Glutamatergic neuron (in vitro differentiated cells): Measurements from ENCODE around the gene ARPP21. TPM values are rescaled to one million over a fixed set of nuclear protein-coding genes. Genes with fewer than 3 reads are reported as not detected.

Experiments used
- DNase-seq: peaks from one replicate; pipeline ENCODE4 v3.0.0; 2022
- H3K27ac Mint-ChIP-seq: one replicate; pipeline ENCODE4 v1.8.0; 2020; ENCODE audit warnings: mild to moderate bottlenecking, mixed read lengths, inconsistent platforms; ENCODE audit not compliant: unreplicated experiment
- H3K27me3 Mint-ChIP-seq: one replicate; pipeline ENCODE4 v1.8.0; 2020; ENCODE audit warnings: mild to moderate bottlenecking, moderate library complexity, mixed read lengths, inconsistent platforms; ENCODE audit not compliant: unreplicated experiment
- H3K36me3 Mint-ChIP-seq: one replicate; pipeline ENCODE4 v1.8.0; 2020; ENCODE audit warnings: mild to moderate bottlenecking, mixed read lengths, inconsistent platforms; ENCODE audit not compliant: unreplicated experiment
- H3K4me1 Mint-ChIP-seq: one replicate; pipeline ENCODE4 v1.8.0; 2020; ENCODE audit warnings: mild to moderate bottlenecking, low read depth, mixed read lengths, inconsistent platforms; ENCODE audit not compliant: unreplicated experiment
- H3K4me3 Mint-ChIP-seq: one replicate; pipeline ENCODE4 v1.8.0; 2020; ENCODE audit warnings: mild to moderate bottlenecking, mixed read lengths, inconsistent platforms; ENCODE audit not compliant: unreplicated experiment
- H3K9me3 Mint-ChIP-seq: one replicate; pipeline ENCODE4 v1.8.0; 2020; ENCODE audit warnings: mild to moderate bottlenecking, moderate library complexity, mixed read lengths, inconsistent platforms; ENCODE audit not compliant: unreplicated experiment
- CTCF ChIP-seq: fragments of 200-600 bp; sonication (generic); IDR thresholded peaks from one replicate; pipeline ENCODE4 v1.5.0; 2021; ENCODE audit not compliant: partially characterized antibody, unreplicated experiment
- microRNA-seq: library from miRNA; unstranded; fragments of <30 nt; microRNA quantifications from one replicate; pipeline ENCODE4, GENCODE V29; 2020; ENCODE audit not compliant: unreplicated experiment
- total RNA-seq: library from RNA; stranded (reverse); fragmentation: NEBNext Ultra II Directional; extraction: Animal tissue kit (Norgen Biotek cat#: 25700); gene quantifications from one replicate; pipeline ENCODE4 v1.2.1, GENCODE V29; 2021; ENCODE audit not compliant: unreplicated experiment

ARPP21 gene
- total RNA-seq, 1 donor from 2014 or later = 10.3 TPM

GRCh38 chr3:35832140-35832571 is 192.8 kb downstream of the ARPP21 start:
- no peak for DNase-seq
- H3K27me3 Mint-ChIP-seq = no peaks in the 10 kb centered on the region
- no peak overlapping the region for H3K27ac Mint-ChIP-seq
- no peak for TF ChIP-seq CTCF
- peaks cover 4% of the 10 kb centered on the region for H3K36me3 Mint-ChIP-seq
- H3K4me3 Mint-ChIP-seq = no peak overlapping the region
- no peaks in the 10 kb centered on the region for H3K4me1 Mint-ChIP-seq
- H3K9me3 Mint-ChIP-seq = no peaks in the 10 kb centered on the region

Small RNA genes within 50 kb of the gene (microRNA-seq; reads per million reads assigned to microRNA genes)
- gene MIR128-2 = 270 reads per million, percentile 83 among the genes with 10 or more reads in this experiment
